ENCODE measurements around the gene PLSCR1. TPM values are rescaled to one million over a fixed set of nuclear protein-coding genes. Genes with fewer than 3 reads are reported as not detected.
"Not testable (repeated sequence)": the region's sequence is repeated elsewhere in the genome, so short reads cannot be mapped to it uniquely, and the experiment has no call there.

Gene PLSCR1
- polyA plus RNA-seq, 3 donors: 69.4 to 88.4 (median 83.3) TPM

DNA sequence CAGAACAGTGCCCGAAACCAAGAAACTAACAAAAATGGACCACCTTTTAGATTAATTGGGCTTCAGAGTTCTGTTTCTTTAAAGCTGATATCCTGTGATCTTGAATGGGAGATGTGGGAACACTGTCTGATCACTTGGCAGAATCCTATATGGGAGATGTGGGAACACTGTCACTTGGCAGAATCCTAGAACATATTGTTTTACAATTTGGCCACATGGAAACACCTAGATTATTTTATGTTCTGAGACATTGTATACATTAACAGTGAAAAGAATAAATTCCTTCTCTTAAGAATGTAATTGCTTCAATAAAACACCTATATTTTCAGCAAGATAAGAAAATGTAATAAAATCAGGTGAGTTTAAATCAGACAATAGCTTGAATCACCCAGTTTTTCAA lies 44.7 kb downstream of the PLSCR1 start:
- DNase-seq (ENCODE audit: extremely low read depth in 1 of 11, low read depth in 9 of 11, low spot score in 4 of 11): no peak

DNA sequence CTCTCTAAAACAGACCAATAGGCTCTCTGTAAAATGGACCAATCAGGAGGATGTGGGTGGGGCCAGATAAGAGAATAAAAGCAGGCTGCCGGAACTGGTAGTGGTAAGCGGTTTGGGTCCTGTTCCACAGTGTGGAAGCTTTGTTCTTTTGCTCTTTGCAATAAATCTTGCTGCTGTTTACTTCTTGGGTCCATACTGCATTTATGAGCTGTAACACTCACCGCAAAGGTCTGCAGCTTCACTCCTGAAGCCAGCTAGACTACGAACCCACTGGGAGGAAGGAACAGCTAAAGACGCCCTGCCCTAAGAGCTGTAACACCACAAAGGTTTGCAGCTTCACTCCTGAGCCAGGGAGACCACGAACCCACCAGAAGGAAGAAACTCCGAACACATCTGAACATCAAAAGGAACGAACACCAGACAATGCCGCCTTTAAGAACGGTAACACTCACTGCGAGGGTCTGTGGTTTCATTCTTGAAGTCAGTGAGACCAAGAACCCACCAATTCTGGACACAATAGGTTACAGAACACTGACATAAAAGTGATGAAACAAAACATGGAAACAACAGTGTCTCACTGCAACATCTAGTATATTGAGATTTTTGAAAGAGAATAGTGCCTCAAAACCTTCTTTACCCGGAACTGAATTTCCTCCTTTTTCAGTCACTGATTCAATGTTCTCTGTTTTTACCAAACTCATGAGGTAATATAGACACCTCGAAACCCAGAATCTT lies 46.2 kb downstream of the PLSCR1 start:
- DNase-seq (ENCODE audit: extremely low read depth in 1 of 11, low read depth in 9 of 11, low spot score in 4 of 11): no peak

DNA sequence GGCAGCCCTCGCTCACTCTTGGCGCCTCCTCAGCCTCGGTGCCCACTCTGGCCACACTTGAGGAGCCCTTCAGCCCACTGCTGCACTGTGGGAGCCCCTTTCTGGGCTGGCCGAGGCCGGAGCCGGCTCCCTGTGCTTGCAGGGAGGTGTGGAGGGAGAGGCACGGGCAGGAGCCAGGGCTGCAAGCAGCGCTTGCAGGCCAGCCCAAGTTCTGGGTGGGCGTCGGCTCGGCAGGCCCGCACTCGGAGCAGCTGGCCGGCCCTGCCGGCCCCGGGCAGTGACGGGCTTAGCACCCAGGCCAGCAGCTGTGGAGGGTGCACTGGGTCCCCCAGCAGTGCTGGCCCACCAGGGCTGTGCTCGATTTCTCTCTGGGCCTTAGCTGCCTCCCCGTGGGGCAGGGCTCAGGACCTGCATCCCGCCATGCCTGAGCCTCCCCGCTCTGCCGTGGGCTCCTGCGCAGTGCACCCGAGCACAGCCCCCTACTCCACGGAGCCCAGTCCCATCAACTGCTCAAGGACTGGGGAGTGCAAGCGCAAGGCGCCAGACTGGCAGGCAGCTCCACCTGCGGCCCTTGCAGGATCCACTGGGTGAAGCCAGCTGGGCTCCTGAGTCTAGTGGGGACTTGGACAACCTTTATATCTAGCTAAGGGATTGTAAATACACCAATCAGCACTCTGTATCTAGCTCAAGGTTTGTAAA lies 47.1 kb downstream of the PLSCR1 start:
- not testable (repeated sequence) for DNase-seq (ENCODE audit: extremely low read depth in 1 of 11, low read depth in 9 of 11, low spot score in 4 of 11)

GRCh38 chr3:146496726-146497125 lies 47.7 kb downstream of the PLSCR1 start:
- DNase-seq (ENCODE audit: extremely low read depth in 1 of 11, low read depth in 9 of 11, low spot score in 4 of 11): no peak

GRCh38 chr3:146496251-146496650 lies 48.2 kb downstream of the PLSCR1 start:
- no peak for DNase-seq (ENCODE audit: extremely low read depth in 1 of 11, low read depth in 9 of 11, low spot score in 4 of 11)

GRCh38 chr3:146493761-146494160 lies 50.6 kb downstream of the PLSCR1 start:
- no peak for DNase-seq (ENCODE audit: extremely low read depth in 1 of 11, low read depth in 9 of 11, low spot score in 4 of 11)

- no peak for DNase-seq (ENCODE audit: extremely low read depth in 1 of 11, low read depth in 9 of 11, low spot score in 4 of 11)
These were observed 51.2 kb downstream of the PLSCR1 start for GRCh38 chr3:146493221-146493620.

DNA sequence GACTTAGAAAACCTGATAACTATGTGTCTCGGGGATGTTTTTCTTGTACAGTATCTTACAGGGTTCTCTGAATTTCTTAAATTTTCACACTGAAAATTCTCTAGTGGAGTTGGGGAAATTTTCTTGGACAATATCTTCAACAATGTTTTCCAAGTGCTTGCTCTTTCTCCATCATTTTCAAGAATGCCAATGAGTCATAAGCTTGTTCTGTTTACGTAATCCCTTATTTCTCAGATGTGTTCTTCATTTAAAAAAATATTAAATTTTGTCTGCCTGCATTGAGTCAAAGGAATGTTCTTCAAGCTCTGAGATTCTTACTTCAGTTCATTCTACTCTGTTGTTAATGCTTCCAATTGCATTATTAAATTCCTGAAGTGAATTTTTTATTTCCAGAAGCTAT lies 53.1 kb downstream of the PLSCR1 start:
- no peak for DNase-seq (ENCODE audit: extremely low read depth in 1 of 11, low read depth in 9 of 11, low spot score in 4 of 11)

GRCh38 chr3:146485297-146485696 lies 59.1 kb downstream of the PLSCR1 start:
- DNase-seq (ENCODE audit: extremely low read depth in 1 of 11, low read depth in 9 of 11, low spot score in 4 of 11): no peak

DNA sequence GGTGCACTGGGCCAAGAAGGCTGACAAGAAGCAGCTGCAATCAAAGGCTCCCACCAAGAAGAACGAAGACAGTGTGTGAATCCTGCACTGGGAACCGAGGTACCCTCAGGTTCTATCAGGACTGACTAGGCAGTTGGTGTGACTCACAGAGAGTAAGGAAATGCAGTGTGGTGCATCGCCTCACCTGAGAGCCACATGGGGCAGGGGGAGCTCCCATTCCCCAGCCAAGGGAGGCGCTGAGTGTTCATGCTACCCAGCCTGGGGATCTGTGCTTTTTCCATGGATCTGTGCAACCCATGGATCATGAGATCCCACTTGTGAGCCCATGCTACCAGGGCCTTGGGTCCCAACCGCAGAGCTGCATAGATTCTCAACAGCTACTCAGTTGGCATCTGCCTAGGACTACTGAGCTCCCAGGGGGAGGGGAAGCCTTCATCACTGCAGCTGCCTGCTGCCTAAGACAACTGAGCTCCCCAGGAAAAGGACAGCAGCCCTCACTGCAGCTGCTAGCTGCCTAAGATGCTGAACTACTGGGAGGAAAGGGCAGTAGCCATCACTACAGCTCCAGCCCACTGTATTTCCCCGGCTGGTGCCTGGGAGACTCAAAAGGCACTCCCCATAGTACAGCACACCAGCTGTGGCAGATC lies 68.2 kb downstream of the PLSCR1 start:
- no peak for DNase-seq (ENCODE audit: extremely low read depth in 1 of 11, low read depth in 9 of 11, low spot score in 4 of 11)

DNA sequence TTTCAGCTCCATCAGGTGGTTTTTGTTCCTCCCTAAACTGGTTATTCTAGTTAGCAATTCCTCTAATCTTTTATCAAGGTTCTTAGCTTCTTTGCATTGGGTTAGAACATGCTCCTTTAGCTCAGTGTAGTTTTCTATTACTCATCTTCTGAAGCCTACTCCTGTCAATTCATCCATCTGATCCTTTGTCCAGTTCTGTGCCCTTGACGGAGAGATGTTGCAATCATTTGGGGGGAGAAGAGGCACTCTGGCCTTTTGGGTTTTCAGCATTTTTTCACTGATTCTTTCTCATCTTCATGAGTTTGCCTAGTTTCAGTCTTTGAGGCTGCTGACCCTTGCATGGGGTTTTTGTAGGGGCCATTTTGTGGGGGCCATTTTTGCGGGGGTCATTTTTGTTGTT lies 69.4 kb downstream of the PLSCR1 start:
- not testable (repeated sequence) for DNase-seq (ENCODE audit: extremely low read depth in 1 of 11, low read depth in 9 of 11, low spot score in 4 of 11)

DNA sequence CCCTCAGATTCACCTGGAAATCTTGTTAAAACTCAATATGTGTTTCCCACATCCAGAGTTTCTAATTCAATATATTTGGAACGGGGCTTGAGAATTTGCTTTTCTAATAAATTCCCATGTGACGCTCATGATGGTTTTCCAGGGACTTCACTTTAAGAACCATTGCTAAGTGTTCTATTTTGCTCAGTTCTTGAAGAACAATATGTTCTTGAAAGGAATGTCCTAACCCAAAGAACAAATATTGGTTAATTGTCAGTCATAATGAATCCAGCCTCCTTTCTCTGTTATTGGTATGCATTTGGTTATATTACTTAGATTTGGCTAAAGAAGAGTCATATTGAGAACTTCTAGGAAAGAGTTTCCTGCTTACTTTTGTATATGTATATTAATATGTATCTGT lies 70.7 kb downstream of the PLSCR1 start:
- no peak for DNase-seq (ENCODE audit: extremely low read depth in 1 of 11, low read depth in 9 of 11, low spot score in 4 of 11)

GRCh38 chr3:146472611-146473010 lies 71.8 kb downstream of the PLSCR1 start:
- DNase-seq (ENCODE audit: extremely low read depth in 1 of 11, low read depth in 9 of 11, low spot score in 4 of 11): no peak

GRCh38 chr3:146471012-146471411 lies 73.4 kb downstream of the PLSCR1 start:
- DNase-seq (ENCODE audit: extremely low read depth in 1 of 11, low read depth in 9 of 11, low spot score in 4 of 11): no peak

DNA sequence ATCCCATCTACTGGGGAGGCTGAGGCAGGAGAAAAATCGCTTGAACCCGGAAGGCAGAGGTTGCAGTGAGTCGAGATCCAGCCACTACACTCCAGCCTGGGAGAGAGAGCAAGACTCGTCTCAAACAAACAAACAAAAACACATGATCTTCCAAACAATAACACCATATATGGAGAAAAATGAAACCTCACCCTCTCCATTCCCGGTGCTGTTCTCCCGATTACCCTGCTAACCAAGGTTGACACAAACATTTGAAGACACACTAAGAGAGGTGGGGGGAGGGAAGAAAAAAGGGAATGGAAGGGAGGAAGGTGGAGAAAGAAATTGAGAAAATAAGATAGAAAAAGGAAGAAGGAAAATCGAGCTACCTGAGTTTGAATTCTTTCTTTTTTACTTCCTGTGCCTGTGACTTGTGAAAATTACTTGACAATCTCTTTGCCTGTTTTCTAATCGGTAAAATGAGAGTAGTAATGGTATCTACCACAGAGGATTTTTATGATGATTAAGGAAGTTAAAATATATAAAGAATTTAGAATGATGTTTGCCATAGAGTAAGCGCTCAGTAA lies 73.9 kb downstream of the PLSCR1 start:
- DNase-seq (ENCODE audit: extremely low read depth in 1 of 11, low read depth in 9 of 11, low spot score in 4 of 11): no peak

DNA sequence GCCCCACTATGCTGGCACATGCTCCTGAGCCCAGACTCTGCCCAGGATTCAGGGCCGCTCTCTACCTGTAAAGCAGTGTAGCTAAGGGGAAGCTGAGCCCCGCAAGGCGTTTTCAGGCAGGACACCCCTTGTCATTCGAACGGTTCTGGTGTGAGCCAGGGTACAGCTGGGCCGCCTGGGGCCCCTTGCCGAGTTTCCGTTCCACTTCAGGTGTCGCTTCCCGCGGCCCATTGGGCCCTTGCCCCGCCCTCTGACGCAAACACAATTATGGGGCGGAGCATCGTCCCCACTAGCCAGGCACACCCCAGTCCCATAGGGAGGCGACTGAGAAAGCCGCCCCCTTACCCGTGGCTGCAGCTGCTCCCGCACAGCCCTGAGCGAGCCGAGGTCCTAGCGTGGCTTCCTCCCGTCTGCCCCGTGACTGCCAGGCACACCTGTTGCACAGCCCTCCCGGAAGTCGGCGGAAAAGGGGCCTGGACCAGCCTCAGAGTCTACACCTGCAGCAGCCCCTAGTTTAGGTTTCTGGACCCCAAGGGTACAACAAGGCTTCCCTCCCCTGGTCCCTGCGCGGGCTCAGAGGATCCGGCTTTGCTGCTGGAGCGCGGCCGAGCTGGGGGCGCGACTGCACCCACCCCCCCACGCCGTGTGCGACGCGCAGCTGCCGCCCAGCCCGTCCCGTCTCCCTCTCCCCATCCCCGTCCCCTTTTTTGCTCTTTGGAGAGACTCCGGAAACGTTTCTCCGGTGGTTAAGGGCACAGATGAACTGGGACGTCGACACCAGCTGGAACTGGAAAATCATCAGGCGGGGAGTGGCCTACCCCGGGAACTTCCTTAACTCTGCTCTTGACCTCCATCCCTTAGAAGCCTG lies 75.0 kb downstream of the PLSCR1 start, which contains the start of gene PLSCR2:
Gene PLSCR2, minus strand, starts transcription at position 412 of the 868 bp plus-strand sequence. CDS start 9,657 bp downstream, outside the sequence.
- peak in 9 of 11 donors; percentile 45 to 72 (median 57) for DNase-seq (ENCODE audit: extremely low read depth in 1 of 11, low read depth in 9 of 11, low spot score in 4 of 11)

- no peak for DNase-seq (ENCODE audit: extremely low read depth in 1 of 11, low read depth in 9 of 11, low spot score in 4 of 11)
These were observed 75.7 kb downstream of the PLSCR1 start for GRCh38 chr3:146468671-146469149.

DNA sequence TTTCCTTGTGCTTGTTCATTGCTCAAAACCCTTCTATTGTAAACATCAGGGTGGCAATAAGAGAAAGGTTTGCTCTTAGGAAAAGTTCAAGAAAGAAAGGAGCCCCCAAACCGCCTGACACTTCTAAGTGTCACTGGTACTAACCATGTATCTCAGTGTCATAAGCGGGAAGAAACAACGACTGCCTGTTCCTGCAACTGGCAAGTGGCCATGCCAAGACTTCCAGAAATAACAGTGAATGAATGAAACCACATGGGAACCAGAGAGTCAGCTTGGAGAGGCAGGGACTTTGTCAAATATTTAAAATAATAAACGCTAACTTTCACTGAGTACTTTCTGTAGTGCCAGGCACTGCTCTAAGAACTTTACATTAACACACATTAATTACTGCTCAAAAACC lies 76.2 kb downstream of the PLSCR1 start:
- no peak for DNase-seq (ENCODE audit: extremely low read depth in 1 of 11, low read depth in 9 of 11, low spot score in 4 of 11)

DNA sequence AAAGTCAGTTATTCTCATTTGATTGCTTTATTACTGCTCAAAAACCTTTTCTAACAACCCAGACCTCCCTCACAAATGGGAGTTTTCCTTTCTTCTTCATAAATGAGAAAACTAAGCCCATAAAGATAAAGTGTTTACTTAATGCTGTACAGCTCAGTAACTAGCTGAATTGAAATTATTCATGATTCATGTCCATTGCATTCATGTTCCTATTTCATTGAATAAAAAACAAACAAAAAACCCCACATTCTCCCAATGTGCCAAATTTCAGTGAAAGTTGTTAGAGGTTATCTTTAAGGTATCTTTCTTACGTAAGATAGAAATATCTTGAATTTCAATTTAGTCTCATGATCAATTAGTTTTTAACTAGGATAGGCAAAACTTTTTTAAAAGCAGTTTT lies 77.8 kb downstream of the PLSCR1 start:
- no peak for DNase-seq (ENCODE audit: extremely low read depth in 1 of 11, low read depth in 9 of 11, low spot score in 4 of 11)
